HG02588 (cell line): ENCODE results near the gene SLC17A3.

Experiments used
- ATAC-seq: cut with Tn5 transposase; IDR thresholded peaks from one replicate; pipeline ENCODE4 v1.9.1; 2021; ENCODE audit warnings: mild to moderate bottlenecking, moderate library complexity; ENCODE audit not compliant: unreplicated experiment

Gene SLC17A3

DNA sequence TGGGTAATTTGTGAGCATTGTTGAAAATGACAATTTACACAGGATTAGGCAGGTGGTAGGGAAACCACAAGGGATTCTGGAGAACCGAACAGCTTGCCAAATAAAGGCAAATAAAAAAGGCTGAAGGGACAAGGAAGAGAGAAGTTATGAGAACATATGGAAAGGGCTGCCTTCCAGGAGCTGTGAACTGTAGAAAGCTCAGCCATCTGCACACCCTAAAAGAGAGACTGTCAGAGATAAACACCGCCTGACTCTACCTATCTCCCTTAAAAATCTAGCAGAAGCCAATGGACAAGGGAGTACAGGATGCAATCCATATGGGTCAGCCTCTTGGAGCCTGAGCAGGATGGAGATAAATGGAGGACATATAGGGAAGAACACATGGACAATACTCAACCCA is 29.5 kb downstream of the SLC17A3 start:
- ATAC-seq = no peak

DNA sequence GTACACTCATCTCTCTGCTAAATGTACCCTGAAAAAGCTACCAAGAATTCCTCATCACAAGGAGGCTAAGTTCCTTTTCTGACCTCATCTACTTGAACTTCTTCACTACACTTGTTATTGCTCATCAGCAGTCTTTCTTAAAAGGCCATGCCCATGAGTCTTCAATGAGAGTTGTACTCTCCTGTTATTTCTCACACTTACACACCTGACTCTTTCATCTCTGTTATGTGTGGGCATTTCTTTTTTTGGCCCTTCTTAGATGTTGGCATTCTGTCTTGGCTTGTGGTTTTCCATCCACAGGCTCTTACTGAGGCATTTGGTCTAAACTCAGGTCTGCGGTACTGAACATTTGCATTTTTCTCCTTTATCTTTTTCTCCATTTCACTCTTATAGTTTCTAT is 31.5 kb downstream of the SLC17A3 start:
- no peak for ATAC-seq

DNA sequence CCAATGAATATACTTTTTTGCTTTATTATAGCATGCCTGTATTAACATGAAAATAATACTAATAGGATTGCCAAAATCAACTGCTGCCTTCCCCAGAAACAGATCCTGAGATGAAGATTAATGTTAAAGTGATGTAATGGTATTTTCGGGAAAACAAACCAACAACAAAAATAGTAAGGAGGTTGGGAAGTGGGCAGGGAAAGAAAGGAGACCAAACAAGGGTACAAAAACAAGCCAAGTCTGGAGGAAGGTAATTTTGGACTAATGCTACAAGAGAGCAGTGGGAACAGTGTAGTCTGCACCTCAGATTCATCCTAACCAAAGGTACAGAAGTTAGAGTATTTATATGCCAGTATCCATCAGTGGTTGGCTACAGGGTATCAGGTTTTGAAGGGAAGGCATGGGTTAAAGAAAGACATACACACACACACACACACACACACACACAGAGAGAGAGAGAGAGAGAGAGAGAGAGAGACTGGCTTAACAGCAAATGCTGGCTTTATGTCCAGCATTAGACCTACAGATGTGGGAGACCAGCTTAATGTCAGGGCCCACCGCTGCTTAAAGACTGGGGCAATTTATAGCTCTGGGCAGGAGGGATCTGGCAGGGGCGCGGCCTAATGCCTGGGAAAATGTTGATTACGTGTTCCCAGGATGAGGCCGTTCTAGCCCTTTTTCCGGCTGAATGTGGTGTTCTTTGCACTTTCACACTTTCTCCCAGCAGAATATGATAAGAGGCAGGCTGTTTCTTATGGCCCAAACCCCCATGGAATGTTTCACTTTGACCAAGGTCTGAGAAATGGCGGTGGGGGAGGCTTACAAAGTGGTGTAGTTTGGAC is 38.4 kb downstream of the SLC17A3 start:
- no peak for ATAC-seq

DNA sequence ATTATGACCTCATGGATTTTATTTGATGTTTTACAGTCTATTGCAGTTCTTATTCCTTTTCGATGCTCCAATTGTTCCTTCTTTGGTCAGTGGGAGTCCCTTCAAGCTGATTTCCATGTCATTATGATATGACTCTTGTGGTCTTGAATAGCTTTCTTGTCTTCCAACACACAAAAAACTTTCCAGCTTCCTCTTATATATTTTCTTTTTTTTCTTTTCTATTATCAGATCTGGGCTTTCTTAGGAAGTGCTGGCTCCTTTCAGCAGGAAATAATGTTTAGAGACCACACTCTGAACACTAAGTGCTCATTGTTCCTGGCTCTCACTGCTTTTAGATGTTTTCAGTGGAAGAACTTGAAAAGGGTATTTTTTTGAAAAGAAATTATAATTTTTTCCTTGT is 39.1 kb downstream of the SLC17A3 start:
- no peak for ATAC-seq

DNA sequence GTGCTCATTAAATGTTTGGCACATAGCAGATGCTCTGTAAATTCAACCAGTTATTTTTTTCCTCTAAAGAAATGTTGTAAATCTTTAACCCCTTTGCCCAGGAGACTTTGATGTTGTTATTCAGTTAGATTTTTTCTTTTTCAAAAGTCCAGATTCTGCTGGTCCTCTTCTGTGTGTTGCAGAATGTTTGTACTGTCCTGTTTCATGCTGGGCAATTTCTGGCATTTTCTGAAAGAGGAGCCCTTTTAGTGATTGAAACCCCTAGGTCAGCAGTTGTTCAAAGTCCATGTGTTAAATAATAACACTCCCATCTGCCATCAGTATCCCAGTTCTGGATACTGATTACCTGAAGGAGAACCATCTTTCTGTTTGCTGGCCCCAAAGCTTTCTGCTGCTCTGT is 40.9 kb downstream of the SLC17A3 start:
- ATAC-seq = no peak

DNA sequence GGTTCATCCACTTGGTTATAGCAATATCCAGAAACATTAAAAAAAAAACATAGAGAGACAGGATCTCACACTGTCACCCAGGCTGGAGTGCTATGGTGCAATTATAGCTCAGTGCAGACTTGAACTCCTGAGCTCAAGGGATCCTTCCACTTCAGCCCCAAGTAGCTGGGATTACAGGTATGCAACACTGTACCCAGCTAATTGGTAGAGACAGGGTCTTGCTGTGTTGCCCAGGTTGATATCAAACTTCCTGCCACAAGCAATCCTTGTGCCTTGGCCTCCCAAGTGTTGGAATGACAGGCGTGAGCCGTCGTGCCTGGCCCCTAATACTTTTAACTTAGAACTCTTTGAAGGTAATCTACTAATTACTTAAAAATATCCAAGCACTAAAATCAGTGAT is 41.4 kb downstream of the SLC17A3 start:
- ATAC-seq = no peak

DNA sequence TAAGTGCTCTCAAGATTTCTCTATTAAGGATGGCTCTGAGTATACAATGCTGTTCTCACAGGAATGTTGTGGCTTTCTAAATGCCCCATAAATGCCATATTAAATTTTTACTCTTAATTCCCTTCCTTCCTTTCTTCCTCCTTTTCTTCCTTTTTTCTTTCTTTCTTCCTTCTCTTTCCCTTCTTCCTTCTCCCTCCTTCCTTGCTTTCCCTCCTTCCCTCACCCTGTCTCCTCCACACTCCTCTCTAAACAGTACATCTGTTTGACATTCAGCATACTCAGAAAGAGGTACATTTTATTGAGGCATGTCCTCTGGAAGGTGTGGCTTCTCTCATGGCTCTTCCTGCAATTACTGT is 41.8 kb downstream of the SLC17A3 start:
- no peak for ATAC-seq

DNA sequence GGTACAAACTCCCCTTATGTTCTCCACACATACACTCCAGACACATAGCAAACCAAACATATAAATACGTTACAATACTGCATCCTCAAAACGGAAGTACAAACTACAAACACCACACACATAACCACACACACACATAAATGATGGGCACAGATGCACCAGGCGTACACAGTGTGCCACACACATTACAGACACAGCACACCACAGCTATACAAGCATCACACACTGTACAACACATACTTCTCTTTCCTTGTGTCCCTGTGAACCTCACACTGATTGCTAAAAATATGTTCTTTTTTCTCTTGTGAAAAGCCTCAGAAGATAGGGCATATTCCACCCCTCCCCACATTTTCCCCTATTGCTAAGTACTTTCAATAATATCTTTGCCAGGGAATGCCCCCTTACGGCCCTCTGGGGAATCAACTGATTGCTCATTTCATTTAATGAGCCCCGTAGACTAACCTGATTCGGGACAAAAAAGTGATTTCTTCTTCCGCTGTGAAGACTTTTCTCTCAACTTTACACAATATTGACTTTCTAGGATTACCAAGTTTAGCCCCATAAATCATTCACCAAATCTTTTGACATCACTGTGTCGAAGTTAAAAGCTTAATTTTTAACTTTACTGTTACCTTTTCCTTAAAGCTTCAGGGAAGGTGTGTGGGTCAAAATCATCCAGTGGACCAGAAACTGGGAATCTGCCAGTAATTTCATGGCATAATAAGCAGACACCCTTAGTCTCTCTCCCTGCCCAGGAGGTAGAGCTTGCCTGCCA is 42.3 kb downstream of the SLC17A3 start, which contains the start of gene SLC17A1:
Gene SLC17A1 (minus strand): TSS at position 521 of the 775 bp plus-strand sequence. CDS start 1,495 bp downstream, outside the sequence.
- no peak for ATAC-seq

DNA sequence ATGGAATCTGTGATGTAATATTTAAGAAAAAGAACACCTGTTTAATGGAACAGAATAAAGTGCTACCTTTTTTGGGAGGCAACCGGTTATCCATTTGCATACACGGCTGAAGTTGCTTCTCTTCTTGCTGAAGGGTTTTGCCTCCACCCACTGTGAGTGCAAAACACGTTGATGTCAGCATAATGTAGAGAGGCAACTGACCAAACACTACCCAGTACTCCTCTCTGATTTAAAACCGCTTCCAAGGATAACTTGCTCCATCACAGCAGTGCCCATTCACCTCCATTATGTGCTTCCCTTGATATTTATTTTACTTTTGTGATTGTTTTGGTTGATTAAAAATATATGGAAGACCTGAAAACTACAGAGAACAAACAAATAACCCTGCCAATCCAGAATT is 43.6 kb downstream of the SLC17A3 start:
- no peak for ATAC-seq

DNA sequence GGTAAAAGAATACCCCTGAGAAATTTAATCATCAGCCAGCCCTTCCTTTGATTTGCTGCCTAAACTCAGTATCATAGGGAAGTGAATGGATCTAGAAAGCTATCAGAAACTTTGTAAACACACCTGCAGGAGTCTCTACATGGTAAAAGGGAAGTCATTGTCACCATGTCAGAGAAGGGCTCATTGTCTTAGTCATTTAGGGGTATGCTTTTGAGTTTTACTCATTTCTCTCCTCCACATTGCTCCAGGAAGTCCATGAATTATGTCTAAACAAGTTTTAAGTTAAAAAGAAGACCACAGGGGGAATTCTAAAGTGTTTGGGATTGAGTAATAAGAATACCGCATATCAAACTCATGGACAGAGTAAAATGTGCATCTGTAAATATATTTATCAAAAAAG is 44.7 kb downstream of the SLC17A3 start:
- ATAC-seq = peak; percentile 79

DNA sequence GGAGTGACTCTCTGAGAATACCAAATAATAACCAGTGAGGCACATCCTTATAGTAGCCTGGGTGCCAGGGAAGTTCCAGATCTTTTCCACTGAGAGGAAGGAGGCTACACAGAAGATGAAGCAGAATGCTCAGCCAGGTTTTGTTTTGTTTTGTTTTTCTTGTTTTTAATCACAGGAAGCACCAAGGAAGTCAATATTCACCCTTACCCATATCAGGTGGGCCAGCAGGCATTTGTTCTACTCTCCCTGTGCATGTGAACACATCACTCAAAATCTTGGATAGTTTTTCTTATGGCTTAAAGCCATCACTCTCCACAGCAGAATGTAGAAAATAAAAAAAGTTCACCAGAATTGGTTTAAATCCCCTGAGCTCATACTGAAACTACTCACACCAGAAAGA is 52.7 kb downstream of the SLC17A3 start:
- no peak for ATAC-seq

DNA sequence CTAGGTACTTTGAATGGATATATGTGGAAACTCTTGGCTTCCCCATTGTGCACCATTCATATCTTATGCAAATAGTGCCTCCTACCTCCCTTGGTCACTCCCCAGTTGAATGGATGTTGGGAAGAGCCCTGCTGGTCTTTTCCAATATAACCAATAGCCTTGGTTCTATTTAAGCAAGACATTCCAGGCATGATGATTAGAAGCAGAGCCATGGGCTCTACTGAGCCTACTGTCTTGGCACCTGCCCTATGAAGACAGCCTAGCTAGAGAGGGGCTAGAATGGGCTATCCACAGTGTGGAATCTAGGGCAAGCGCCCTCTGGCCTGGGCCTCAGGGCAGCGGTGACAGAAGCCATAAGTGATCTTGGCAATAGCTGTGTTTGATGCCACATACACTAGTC is 57.8 kb downstream of the SLC17A3 start:
- ATAC-seq = no peak

DNA sequence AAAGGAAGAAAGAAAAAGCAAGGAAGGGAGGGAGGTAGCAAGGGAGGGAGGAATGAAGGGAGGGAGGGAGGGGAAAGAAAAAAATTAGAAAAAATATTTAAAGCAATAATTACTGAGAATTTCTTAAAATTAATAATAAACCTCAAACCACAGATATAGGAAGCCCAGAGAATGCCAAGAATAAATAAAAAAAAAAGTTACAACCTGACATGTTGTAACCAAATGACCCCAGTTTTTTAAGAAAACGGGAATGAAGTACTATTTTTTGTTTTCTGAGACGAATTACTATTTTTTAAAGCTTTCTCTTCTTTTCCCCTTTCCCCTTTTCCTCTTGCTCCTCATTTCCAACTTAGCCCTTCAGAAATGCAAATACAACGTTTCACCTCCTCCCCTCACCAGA is 58.8 kb downstream of the SLC17A3 start:
- ATAC-seq = no peak

DNA sequence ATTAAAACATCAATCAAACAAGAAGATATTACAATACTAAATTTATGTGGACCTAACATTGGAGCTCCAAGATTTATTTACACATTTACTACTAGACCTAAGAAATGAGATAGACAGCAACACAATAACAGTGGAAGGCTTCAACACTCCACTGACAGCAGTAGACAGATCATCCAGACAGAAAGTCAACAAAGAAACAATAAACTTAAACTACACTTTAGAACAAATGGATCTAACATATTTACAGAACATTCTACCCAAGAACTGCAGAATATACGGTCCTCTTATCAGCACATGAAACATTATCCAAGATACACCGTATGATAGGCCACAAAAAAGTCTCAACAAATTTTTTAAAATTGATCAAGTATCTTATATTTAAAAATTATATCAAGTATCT is 69.2 kb downstream of the SLC17A3 start:
- ATAC-seq = no peak

DNA sequence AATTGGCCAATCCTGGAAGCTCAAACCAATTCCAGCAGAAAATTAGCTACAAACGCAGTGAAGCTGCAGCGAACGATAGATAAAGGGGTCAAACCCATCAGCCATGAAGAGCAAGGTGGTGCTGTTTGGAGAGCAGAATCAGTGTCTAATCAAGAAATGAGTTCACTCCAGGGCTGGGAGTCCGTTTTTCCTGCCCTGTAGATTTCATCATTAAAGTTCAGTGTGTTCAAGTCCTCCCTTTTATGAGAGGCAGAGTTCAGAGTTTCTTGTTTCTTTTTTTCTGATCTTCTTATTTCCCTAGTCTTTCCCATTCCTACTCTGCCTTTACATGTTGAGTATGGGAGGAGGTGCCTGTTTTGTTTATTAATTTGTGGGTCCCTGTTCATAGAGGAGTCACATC is 72.6 kb downstream of the SLC17A3 start:
- ATAC-seq = no peak
